GM12873 (cell line): ENCODE data around the gene NR1D1.

Experiments used
- CTCF ChIP-seq: IDR thresholded peaks from 2 replicates; pipeline ENCODE4 v1.5.1; 2012; ENCODE audit warnings: low read depth, mild to moderate bottlenecking, moderate library complexity, low read length, control low read depth; ENCODE audit not compliant: insufficient read depth; ENCODE audit errors: missing control alignments

The NR1D1 gene

DNA sequence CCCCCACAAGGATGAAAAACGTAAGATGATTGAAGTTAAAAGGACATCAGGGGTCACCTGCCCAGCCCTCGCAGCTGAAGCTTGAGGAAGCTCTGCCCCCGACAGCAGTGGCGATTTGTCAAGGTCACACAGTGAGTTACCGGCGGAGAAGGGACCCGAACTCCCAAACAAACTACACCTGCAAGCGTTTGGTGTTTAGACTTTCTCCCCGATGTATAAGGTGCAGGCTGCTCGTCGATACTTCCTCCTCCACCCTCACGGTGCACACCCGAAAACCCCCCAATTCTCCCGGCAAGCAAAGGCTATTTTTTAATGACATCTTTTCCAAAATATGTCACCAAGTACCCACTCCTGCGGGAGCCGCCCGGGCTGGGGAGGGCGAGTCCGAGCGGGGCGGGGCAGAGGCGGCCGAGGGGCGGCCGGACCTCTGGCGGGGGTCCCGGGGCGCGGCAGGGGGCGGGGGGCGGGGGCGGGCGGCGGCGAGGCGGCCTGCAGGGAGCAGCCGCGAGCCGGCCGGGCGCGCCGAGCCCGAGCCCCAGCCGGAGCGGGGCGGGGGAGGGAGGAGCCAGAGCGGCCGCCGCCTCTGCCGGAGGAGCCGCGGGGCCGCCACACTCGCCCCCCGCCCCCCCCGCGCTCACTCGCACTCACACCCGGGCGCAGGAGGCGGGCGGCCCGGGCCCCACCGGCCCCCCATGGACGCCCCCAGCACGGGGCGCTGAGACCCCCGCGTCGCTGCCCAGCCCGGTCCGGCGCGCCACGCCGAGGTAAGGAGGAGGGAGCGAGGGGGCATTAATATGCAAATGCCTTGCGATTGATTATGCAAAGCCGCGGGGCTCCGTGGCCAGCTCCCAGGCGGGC lies 37.8 kb downstream of the NR1D1 start, which contains the start of gene THRA:
TSS of gene THRA (plus strand) at position 637 of the 858 bp plus-strand sequence. CDS start 11,524 bp downstream, outside the sequence.
- no peak for TF ChIP-seq CTCF

GRCh38 chr17:40061609-40062038 lies 38.8 kb downstream of the NR1D1 start:
- TF ChIP-seq CTCF, result no peak

GRCh38 chr17:40060887-40061608 lies 39.3 kb downstream of the NR1D1 start:
- no peak for TF ChIP-seq CTCF

- TF ChIP-seq CTCF, result no peak
Observed at GRCh38 chr17:40059729-40060475, 40.5 kb downstream of the NR1D1 start.

GRCh38 chr17:40058865-40059264 lies 41.5 kb downstream of the NR1D1 start:
- no peak for TF ChIP-seq CTCF

GRCh38 chr17:40058186-40058784 lies 42.1 kb downstream of the NR1D1 start:
- TF ChIP-seq CTCF, result no peak
